A673 (cell line): ENCODE measurements around the gene AARSD1.

Experiments
- EZH2 ChIP-seq: fragments of 200-600 bp; sonication (generic); IDR thresholded peaks from 2 replicates; pipeline ENCODE4 v1.6.1; 2017; ENCODE audit warnings: borderline replicate concordance, low read depth, mild to moderate bottlenecking, mixed read lengths, antibody characterized with exemption, low read length; ENCODE audit not compliant: poor library complexity, severe bottlenecking
- TF ChIP-seq, protein P1 (sequence below): fragments of 300-800, 200-600 bp; sonication (generic); conservative IDR thresholded peaks from 2 replicates; pipeline ENCODE4 v1.5.1; 2017; ENCODE audit warnings: low read depth, mild to moderate bottlenecking, antibody characterized with exemption, low read length, moderate library complexity, mixed read lengths

DNA sequence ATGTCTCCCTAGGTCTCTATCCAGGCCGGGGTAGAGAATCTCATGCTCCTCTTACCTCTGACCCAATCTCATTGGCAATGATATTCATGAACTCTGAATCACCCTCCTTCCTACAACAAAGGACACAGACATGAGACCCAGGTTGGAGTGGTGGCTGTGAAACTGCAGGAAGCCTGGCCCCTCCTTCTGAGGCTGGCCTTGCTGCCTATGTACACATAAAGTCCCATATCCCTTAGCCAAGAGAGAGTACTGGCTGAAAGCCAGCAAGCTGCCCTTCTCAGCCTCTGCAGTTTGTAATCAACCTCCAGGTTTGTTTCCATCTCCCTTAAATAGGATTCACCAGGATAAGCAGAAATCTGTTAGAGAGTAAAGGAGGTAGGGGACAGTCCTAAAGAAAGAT, 10.6 kb downstream of the AARSD1 start:
- TF ChIP-seq, protein P1, sequence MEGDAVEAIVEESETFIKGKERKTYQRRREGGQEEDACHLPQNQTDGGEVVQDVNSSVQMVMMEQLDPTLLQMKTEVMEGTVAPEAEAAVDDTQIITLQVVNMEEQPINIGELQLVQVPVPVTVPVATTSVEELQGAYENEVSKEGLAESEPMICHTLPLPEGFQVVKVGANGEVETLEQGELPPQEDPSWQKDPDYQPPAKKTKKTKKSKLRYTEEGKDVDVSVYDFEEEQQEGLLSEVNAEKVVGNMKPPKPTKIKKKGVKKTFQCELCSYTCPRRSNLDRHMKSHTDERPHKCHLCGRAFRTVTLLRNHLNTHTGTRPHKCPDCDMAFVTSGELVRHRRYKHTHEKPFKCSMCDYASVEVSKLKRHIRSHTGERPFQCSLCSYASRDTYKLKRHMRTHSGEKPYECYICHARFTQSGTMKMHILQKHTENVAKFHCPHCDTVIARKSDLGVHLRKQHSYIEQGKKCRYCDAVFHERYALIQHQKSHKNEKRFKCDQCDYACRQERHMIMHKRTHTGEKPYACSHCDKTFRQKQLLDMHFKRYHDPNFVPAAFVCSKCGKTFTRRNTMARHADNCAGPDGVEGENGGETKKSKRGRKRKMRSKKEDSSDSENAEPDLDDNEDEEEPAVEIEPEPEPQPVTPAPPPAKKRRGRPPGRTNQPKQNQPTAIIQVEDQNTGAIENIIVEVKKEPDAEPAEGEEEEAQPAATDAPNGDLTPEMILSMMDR: no peak
- TF ChIP-seq EZH2: no peak
